HG02970 (cell line): ENCODE results near the gene PRPF8.

Experiments
- ATAC-seq: cut with Tn5 transposase; IDR thresholded peaks from one replicate; pipeline ENCODE4 v1.9.1; 2021; ENCODE audit warnings: mild to moderate bottlenecking, moderate library complexity, moderate number of reproducible peaks; ENCODE audit not compliant: unreplicated experiment, low FRiP score

The PRPF8 gene

GRCh38 chr17:1628856-1629503 lies 55.7 kb downstream of the PRPF8 start:
- ATAC-seq, result peak; percentile 48

- peak; percentile 45 for ATAC-seq
Observed at GRCh38 chr17:1627982-1628855, 56.4 kb downstream of the PRPF8 start, which contains the start of gene SLC43A2. SLC43A2 (minus strand) TSS chr17:1628834; CDS start chr17:1627874, 960 bp downstream.

DNA sequence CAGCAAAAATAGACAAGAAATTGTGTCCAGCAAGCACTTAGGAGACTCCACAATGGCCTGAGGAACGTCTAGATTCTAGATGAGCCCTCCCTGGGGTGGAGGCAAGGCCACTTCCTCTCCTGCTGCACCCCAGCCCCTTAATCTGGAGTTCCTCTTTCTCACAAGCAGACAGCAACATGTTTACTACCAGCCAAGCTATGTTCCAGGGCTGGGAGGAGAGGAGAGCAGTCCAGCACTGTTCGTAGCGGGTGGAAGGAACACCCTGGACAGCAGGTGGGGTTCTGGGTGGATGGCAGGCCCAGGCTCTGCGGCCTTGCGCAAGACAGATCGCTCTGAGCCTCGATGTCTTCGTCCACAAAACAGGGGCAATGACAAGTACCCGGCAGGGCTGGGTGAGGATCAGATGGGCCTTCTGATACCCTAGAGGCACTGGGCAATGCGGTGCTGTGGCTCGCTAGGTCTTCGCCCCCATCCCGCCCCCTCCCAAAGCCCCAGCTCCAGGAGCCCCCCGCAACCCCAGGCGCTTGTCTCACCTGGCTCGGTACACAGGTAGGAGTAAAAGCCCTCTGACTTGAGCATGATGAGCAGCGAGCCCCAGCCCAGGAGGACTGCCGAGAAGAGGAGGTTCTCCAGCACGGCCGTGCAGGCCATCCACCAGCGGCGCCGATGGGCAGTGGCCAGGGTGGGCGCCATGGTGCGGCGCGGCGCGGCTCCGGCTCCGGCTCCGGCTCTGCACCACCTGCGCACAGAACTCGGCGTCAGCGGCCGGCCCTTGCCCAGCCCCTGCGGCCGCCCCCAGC lies 57.3 kb downstream of the PRPF8 start:
- no peak for ATAC-seq

GRCh38 chr17:1626333-1626732 lies 58.3 kb downstream of the PRPF8 start:
- ATAC-seq, result no peak

DNA sequence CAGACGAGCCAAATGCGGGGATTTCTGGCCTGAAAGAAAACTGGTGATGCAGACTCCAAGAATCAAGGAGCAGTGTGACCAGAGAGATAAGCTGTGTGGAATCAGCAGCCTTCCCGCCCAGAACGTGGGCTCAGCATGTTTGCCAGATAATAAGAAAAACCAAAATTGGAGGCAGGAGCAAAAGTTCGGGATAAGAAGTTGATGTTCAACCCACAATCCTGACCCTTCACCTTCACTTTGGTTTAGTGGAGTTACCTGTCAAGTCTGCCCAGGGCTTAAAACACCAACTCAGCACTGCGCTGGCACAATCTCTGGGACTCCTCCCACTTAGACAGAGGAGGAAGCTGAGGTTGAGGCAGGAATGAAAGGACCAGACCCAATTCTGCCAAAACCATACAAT lies 59.1 kb downstream of the PRPF8 start:
- ATAC-seq, result no peak

- ATAC-seq, result no peak
Observed at GRCh38 chr17:1625053-1625452, 59.6 kb downstream of the PRPF8 start.

DNA sequence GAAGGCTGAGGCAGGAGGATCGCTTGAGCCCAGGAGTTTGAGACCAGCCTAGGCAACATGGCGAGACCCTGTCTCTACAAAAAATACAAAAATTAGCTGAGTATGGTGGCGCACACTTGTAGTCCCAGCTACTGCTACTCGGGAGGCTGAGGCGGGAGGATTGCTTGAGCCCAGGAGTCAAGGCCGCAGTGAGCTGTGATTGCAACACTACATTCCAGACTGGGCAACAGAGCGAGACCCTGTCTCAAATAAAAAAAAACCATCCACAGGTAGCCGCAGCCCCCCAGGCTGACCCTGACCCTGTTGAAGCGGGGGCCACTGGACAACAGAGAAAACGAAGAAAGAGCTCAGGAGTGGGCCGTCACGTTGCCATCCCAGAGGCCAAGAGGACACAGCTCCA lies 60.0 kb downstream of the PRPF8 start:
- no peak for ATAC-seq

- ATAC-seq, result no peak
Observed at GRCh38 chr17:1623057-1623630, 61.5 kb downstream of the PRPF8 start.

DNA sequence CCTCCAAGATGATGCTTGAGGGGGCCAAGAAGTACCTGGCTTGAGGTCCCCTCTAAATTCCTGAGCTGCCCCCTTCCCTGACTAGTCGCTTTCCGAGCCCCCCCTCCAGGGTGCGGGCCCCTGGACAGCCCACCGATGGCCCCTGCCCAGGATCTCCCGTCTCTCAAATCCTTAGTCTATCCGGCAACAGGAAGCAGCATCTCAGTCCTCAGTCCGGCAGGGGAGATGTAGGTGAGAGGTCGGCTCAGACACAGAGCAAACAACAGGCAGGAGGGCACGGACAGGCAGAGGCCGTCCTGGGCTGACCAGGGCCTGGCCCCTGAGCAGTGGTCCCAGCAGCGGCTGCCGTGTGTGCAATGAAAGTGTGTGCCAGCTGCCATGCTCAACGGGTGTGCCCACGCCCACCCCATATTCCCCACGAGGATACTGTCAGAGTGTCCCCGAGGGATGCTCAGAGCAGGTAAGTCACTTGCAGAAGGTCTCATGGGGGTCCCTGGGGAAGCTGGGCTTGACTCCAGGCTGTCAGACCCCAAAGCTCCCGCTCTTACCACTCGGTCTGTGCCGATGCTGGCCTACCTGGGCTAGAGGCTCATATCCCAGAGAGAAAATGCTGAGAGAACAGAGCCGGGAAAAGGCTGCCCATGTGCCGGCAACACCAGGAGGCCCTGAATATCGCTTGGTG lies 63.3 kb downstream of the PRPF8 start:
- ATAC-seq, result no peak

GRCh38 chr17:1620486-1620885 lies 64.2 kb downstream of the PRPF8 start:
- ATAC-seq, result no peak

DNA sequence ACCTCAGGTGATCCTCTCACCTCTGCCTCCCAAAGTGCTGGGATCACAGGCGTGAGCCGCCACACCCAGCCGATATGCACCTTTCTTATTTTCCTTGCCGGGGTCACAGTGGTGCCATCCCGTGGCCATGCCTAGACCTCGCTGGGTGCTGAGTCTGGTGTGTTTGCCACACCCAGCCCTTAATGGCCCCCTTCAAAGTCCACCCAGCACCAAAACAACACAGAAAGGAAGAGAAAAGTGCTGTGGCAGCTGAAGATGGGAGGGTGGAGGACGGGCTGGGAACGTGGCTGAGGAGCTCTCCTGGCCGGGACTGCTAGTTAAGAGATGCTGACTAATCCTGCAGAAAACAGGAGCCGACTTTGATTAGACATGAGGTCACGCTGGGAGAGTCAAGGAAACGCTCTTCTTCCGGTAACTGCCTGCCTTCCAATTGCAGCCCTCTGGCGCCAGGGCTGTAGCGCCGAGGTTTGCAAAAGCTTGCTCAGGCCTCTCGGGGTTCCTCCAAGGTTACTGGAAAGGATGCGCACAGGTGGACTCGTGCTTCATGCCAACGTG lies 67.0 kb downstream of the PRPF8 start:
- ATAC-seq, result no peak

GRCh38 chr17:1616101-1616500 lies 68.6 kb downstream of the PRPF8 start:
- no peak for ATAC-seq

- ATAC-seq, result no peak
Observed at GRCh38 chr17:1612400-1612799, 72.3 kb downstream of the PRPF8 start.

GRCh38 chr17:1611715-1612114 lies 73.0 kb downstream of the PRPF8 start:
- ATAC-seq, result no peak

DNA sequence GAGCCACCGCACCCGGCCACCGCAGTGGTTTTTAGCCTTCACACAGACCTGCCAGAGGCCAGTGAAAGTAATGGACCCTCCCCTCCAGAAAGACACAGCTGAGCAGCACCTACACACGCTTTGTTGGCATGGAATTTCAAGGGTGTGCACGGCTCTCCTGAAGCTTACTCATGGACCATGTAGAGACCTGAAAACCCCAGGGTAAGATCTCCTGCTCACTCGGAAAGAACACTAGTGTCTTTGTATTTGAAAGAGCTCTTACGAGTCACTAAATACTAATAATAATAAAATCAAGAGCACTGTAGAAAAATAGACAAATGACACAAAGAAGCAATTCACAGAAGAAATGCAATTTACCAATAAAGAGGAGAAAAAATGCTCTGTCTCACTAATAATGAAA lies 76.0 kb downstream of the PRPF8 start:
- ATAC-seq, result no peak

GRCh38 chr17:1607971-1608320 lies 76.7 kb downstream of the PRPF8 start:
- ATAC-seq, result no peak

DNA sequence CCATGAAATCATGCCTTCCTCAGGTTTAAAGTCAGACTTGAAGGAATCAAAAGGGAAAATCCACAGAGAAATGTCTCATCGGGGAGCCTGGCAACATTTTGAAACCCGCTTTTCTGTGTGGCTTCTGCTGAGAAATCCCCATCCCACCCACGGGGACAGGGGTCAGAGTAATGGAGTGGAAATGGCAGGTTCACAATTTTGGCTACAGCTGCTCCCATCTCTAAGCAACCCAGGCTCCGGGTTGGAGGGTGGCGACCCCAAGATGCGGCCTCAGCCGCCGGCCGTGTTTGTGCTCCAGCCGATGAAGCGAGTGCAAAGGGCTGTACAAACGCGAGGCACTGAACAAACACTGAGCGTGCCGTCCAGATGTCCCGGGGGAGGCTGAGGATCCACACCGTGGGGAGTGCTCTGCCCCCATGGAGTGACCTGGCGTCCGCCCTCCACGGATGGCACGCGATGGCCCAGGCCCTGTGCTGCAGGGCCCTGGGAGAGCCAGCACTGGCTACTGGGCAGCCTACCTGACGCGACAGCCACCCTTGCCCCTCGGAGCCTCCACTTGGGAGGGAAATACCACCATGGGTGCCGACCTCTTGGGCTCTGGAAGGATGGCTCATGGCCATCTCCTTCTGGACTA lies 78.2 kb downstream of the PRPF8 start:
- no peak for ATAC-seq

DNA sequence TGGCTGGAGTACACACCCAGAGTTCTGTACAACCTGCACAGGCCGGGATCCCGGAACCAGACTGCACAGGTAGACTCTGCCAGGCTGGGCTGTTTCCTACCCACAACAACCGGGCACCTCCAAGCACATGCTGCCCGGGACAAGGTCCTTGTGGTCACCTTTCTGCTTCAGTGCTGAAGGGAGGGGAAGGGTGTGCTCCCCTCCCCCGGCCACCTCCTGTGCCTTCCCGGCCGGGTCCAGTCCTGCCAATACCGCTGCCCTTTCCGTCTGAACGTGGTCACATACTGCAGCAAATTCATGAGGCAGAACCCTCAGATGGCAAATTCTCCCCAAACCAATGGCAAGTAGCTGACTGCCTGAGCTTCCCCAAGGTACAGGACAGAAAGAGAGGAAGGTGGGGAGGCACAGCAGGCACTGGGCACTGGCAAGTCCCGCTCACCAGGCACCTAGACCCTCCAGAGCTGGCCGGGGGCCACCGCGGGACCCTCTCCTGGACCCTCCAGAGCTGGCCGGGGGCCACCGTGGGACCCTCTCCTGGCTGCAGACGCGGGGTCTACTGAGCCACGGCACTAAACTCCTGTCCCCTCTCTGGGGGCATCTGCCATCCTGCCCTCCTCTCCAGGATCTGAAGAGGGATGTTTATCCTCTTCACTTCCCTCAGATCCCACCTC lies 78.9 kb downstream of the PRPF8 start:
- no peak for ATAC-seq
